Transverse colon (tissue), 4 donors: ENCODE measurements around the gene RRH. TPM values are rescaled to one million over a fixed set of nuclear protein-coding genes. Genes with fewer than 3 reads are reported as not detected.
"Not testable (repeated sequence)": the region's sequence is repeated elsewhere in the genome, so short reads cannot be mapped to it uniquely, and the experiment has no call there.

ENCODE experiments used
- DNase-seq: peaks from one replicate; pipeline ENCODE4 v3.0.0-alpha.2; 2019
- H3K27ac ChIP-seq, 4 donors: fragments of 200-600 bp; sonication (generic); 2 replicates each; pipeline ENCODE4 v1.5.1; 2016 to 2018; ENCODE audit warnings: inconsistent platforms in 4 of 4
- H3K27me3 ChIP-seq: fragments of 200-600 bp; sonication (generic); 2 replicates; pipeline ENCODE4 v1.5.1; 2017; ENCODE audit warnings: inconsistent platforms
- H3K36me3 ChIP-seq, 4 donors: fragments of 200-600 bp; sonication (generic); 2 replicates each; pipeline ENCODE4 v1.5.1; 2017 to 2019; ENCODE audit warnings: inconsistent platforms in 4 of 4
- H3K4me1 ChIP-seq, 4 donors: fragments of 200-600 bp; sonication (generic); 2 replicates each; pipeline ENCODE4 v1.5.1; 2017 to 2020; ENCODE audit warnings: inconsistent platforms in 4 of 4
- H3K4me3 ChIP-seq, 4 donors: fragments of 200-600 bp; sonication (generic); 1 replicate in 1 of 4; 2 replicates in 3 of 4; pipeline versions ENCODE4 v1.5.1 to v1.6.1; 2017 to 2019; ENCODE audit warnings: inconsistent platforms in 4 of 4
- H3K9me3 ChIP-seq, 2 donors: fragments of 200-600 bp; sonication (generic); 2 replicates each; pipeline ENCODE4 v1.5.1; 2017 to 2019; ENCODE audit warnings: inconsistent platforms in 2 of 2
- EP300 ChIP-seq: sonication (generic); formaldehyde crosslinking; IDR thresholded peaks from one replicate; pipeline ENCODE4 v1.6.1; 2017; ENCODE audit warnings: antibody characterized with exemption, low read depth
- POLR2A ChIP-seq: fragments of 450-650 bp; IDR thresholded peaks from one replicate; pipeline ENCODE4 v1.6.1; 2016; ENCODE audit warnings: antibody characterized with exemption, mild to moderate bottlenecking, moderate library complexity
- POLR2AphosphoS5 ChIP-seq, 3 donors: sonication (generic); formaldehyde crosslinking; IDR thresholded peaks; one replicate each; pipeline ENCODE4 v1.6.1; 2016; ENCODE audit warnings: antibody characterized with exemption in 3 of 3
- WGBS, 2 donors: methylation state at CpG; one replicate each; pipeline ENCODE4 v1.1.5; 2018; ENCODE audit warnings: low coverage in 1 of 2; 5-methylcytosine and 5-hydroxymethylcytosine counted together
- in situ Hi-C, 4 donors: fragments of 200-750 bp; cut with MboI; loops; one replicate each; pipeline versions ENCODE4 v1.15.0 to v1.15.1; 2017; ENCODE audit warnings: low sequenced_read_pairs in 3 of 4, low pct_ligation_motif_present in 1 of 4, low pct_unique_long_range_greater_than_20kb in 1 of 4
- intact Hi-C: fragments of 100-400 bp; cut with DNase I; formaldehyde crosslinking; loops from one replicate; pipeline ENCODE4 v1.15.1; 2023; ENCODE audit warnings: low total_unique reads
- total RNA-seq, 4 donors: library from RNA; depleted of rRNA; stranded (reverse); fragments of >200 nt; gene quantifications; one replicate each; pipeline ENCODE4 v1.1.0, GENCODE V29; 2016
- TF ChIP-seq, protein P1 (sequence below), 5 experiments: fragments of 200-600 bp in 3 of 5; fragments of 450-650 bp in 2 of 5; sonication (generic) in 3 of 5; IDR thresholded peaks; 1 replicate in 2 of 5; 2 replicates in 3 of 5; pipeline ENCODE4 v1.5.1; 2016 to 2017; ENCODE audit warnings: antibody characterized with exemption in 5 of 5, inconsistent platforms in 3 of 5, mild to moderate bottlenecking in 2 of 5, moderate library complexity in 1 of 5

Gene RRH
- total RNA-seq, 4 donors from 2014 or later: not detected

DNA sequence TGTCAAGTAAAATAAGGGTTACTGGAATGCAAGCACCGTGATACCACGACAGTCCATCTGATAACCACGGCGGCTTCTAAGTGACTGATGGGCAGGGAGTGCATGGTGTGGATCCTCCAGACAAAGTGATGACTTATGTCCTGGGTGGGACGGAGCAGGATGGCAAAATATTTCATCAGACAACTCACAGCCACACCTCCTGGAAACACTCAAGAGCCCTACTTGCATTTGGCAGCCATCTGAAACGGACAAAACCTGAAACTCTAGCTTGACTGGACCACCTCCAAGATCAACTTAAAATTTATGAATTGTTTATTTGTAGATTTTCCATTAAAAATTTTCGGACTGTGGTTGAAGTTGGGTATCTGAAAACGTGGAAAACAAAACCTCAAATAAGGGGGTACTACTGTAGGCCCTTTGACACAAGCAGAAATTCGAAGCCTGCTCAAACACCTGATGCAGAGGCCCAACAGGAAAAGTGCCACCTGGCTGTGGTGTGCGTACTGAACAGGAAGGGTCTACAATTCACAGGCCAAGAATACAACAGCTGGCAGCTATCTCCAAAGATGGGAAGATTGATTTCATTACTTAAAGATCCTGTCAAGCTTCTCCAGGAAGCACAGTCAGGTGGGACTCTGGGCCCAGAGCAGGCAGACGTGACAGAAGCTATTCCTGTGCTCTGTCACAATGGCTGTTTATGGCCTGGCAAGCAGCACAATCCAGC, 46.2 kb downstream of the RRH start:
- no peaks in the 10 kb centered on the region for H3K27me3 ChIP-seq
- H3K36me3 ChIP-seq: no peaks in the 10 kb centered on the region
- intact Hi-C loops (no loop called here), in situ Hi-C loops (no loop called here)
- DNase-seq: no peak
- no peak overlapping the region for H3K4me3 ChIP-seq
- H3K4me1 ChIP-seq: no peaks in the 10 kb centered on the region
- TF ChIP-seq EP300: no peak
- no peak for TF ChIP-seq POLR2A
- no peak for TF ChIP-seq POLR2AphosphoS5 (IDR thresholded peaks at IDR 0.05)
- TF ChIP-seq, protein P1, sequence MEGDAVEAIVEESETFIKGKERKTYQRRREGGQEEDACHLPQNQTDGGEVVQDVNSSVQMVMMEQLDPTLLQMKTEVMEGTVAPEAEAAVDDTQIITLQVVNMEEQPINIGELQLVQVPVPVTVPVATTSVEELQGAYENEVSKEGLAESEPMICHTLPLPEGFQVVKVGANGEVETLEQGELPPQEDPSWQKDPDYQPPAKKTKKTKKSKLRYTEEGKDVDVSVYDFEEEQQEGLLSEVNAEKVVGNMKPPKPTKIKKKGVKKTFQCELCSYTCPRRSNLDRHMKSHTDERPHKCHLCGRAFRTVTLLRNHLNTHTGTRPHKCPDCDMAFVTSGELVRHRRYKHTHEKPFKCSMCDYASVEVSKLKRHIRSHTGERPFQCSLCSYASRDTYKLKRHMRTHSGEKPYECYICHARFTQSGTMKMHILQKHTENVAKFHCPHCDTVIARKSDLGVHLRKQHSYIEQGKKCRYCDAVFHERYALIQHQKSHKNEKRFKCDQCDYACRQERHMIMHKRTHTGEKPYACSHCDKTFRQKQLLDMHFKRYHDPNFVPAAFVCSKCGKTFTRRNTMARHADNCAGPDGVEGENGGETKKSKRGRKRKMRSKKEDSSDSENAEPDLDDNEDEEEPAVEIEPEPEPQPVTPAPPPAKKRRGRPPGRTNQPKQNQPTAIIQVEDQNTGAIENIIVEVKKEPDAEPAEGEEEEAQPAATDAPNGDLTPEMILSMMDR (IDR thresholded peaks at IDR 0.05): no peak
- 62% methylated on average over 11 of the region's 11 CpGs; no CpG with 5 or more reads in 1 of the 2 donors for WGBS, 2 donors
- no peaks in the 10 kb centered on the region for H3K9me3 ChIP-seq
- H3K27ac ChIP-seq: no peak overlapping the region

DNA sequence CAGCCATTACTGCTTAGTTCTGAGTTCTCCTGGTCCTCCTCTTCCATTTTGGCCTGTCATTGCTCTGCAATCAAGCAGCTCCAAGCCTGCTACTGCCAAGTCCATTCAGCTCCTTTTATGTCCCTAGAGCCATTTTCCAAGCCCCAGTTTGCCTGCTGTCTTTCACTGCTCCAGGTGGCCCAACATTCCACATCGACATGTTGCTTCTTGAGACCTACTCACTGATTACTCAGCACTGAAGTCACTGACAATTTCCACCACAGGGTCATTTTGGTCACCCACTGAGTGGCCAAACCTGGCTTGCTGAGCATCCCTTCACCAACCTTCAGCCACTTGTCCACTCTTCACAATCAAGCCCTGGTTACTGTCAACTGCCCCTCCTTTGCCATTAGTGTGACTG, 47.3 kb downstream of the RRH start:
- no peaks in the 10 kb centered on the region for H3K27me3 ChIP-seq
- no peaks in the 10 kb centered on the region for H3K9me3 ChIP-seq
- no peaks in the 10 kb centered on the region for H3K36me3 ChIP-seq
- no peak overlapping the region for H3K4me3 ChIP-seq
- TF ChIP-seq, protein P1 (IDR thresholded peaks at IDR 0.05): no peak
- TF ChIP-seq POLR2AphosphoS5 (IDR thresholded peaks at IDR 0.05) (no peak), EP300 (no peak), POLR2A (no peak)
- H3K27ac ChIP-seq: no peak overlapping the region
- no peak for DNase-seq
- in situ Hi-C loops: no loop called here
- no peaks in the 10 kb centered on the region for H3K4me1 ChIP-seq
- intact Hi-C loops: no loop called here
- WGBS, 2 donors: 78 to 89% methylated on average over 1 of the region's 1 CpG

DNA sequence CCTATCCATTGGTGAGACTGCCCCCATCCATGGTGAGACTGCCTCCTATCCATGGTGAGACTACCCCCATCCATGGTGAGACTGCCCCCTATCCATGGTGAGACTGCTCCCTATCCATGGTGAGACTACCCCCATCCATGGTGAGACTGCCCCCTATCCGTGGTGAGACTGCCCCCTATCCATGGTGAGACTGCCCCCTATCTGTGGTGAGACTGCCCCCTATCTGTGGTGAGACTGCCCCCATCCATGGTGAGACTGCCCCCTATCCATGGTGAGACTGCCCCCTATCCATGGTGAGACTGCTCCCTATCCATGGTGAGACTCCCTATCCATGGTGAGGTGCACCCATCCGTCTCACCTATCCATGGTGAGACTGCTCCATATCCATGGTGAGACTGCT, 47.8 kb downstream of the RRH start:
- intact Hi-C loops, H3K9me3 ChIP-seq, H3K4me1 ChIP-seq, DNase-seq, H3K36me3 ChIP-seq, in situ Hi-C loops, H3K4me3 ChIP-seq, H3K27me3 ChIP-seq, H3K27ac ChIP-seq: not testable (repeated sequence)
- no CpG with 5 or more reads among the region's 2 CpGs for WGBS, 2 donors

DNA sequence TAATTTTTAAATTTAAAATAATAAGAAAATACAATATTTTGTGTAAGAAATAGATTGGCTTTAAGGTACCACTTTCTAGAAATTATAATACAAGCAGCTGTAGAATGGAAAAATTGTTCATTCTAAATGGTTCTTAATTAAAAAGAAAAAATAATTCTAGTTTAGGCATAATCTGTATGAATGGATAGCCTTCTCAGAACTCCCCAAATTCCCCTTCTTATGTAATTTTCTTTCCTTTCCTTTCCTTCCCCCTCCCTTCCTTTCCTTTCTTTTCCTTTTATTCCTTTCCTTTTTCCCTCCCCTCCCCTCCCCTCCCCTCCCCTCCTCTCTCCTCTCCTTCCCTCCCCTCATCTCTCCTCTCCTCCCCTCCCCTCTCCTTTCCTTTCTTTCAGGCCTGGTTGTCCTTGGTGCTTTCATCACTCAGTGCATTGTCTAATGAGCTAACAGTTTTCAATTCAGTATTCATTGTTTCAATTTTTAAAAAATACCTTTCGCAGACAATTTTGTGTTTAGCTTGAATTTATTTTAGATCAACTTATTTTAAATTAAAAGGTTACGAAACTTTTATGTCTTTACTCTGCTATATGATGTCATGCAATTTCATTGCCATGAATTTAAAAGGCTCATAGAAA, 49.0 kb downstream of the RRH start:
- 82 to 92% methylated on average over 2 of the region's 2 CpGs for WGBS, 2 donors
- intact Hi-C loops (no loop called here), in situ Hi-C loops (no loop called here)
- H3K4me3 ChIP-seq: no peak overlapping the region
- H3K9me3 ChIP-seq: no peaks in the 10 kb centered on the region
- H3K4me1 ChIP-seq: no peaks in the 10 kb centered on the region
- no peaks in the 10 kb centered on the region for H3K36me3 ChIP-seq
- H3K27ac ChIP-seq: no peak overlapping the region
- H3K27me3 ChIP-seq: no peaks in the 10 kb centered on the region
- DNase-seq: no peak
- TF ChIP-seq POLR2A (no peak), POLR2AphosphoS5 (IDR thresholded peaks at IDR 0.05) (no peak), EP300 (no peak)
- TF ChIP-seq, protein P1 (IDR thresholded peaks at IDR 0.05): no peak

DNA sequence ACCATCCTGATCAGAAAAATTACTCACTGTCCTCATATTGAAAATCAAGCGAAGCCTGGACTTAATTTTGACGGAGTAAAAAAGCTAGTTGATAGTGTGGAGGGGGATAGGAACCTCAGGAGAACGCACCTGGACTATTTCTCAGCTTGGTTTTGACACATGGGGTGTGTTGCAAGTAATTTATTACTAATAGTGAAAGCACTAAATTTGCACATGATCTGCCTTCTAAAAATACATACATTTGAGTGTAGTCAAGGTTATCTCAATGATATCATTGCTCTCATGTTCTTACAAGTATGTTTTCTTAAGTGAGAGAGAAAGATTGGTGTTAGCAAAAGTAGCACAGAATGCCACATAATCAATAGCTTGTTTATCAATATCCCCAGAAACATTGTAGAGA, 49.6 kb downstream of the RRH start:
- H3K27me3 ChIP-seq: no peaks in the 10 kb centered on the region
- no peak overlapping the region for H3K27ac ChIP-seq
- WGBS, 2 donors: 63 to 79% methylated on average over 3 of the region's 3 CpGs
- in situ Hi-C loops: no loop called here
- intact Hi-C loops: no loop called here
- H3K36me3 ChIP-seq: no peaks in the 10 kb centered on the region
- no peak overlapping the region for H3K4me3 ChIP-seq
- TF ChIP-seq POLR2A (no peak), POLR2AphosphoS5 (IDR thresholded peaks at IDR 0.05) (no peak), EP300 (no peak)
- TF ChIP-seq, protein P1 (IDR thresholded peaks at IDR 0.05): no peak
- H3K4me1 ChIP-seq: no peaks in the 10 kb centered on the region
- no peaks in the 10 kb centered on the region for H3K9me3 ChIP-seq
- no peak for DNase-seq
